Keratinocyte (primary cell): Measurements from ENCODE around the gene CASP3.

Experiments used
- CTCF ChIP-seq, 3 experiments: IDR thresholded peaks in 1 of 3; conservative IDR thresholded peaks in 1 of 3; optimal IDR thresholded peaks in 1 of 3; 2 replicates in 2 of 3; 3 replicates in 1 of 3; pipeline versions ENCODE3 to v1.5.1; 2011; ENCODE audit warnings: low read length in 3 of 3, mild to moderate bottlenecking in 3 of 3, moderate library complexity in 2 of 3, control low read depth in 1 of 3, inconsistent platforms in 1 of 3; ENCODE audit not compliant: insufficient read depth in 2 of 3; ENCODE audit errors: extremely low read depth in 1 of 3
- EZH2 ChIP-seq: IDR thresholded peaks from one replicate; pipeline ENCODE4 v1.6.1; 2012; ENCODE audit warnings: inconsistent platforms, mild to moderate bottlenecking, low read length, moderate library complexity

- TF ChIP-seq CTCF (optimal IDR thresholded peaks at IDR 0.05 in 1 of 3, IDR thresholded peaks at IDR 0.05 in 1 of 3, conservative IDR thresholded peaks at IDR 0.05 in 1 of 3; ENCODE audit: extremely low read depth in 1 of 3, insufficient read depth in 2 of 3, low read length in 3 of 3) (no peak), EZH2 (no peak)
Measured at GRCh38 chr4:184591070-184591677, 58.1 kb downstream of the CASP3 start.
